Activated T-helper 17 cell treated with anti-CD3 and anti-CD28 coated beads, Interleukin-2, amount 50 U/mL, for 72 hours (primary cell): ENCODE measurements around the gene HBS1L. TPM values are rescaled to one million over a fixed set of nuclear protein-coding genes. Genes with fewer than 3 reads are reported as not detected.
A peak's percentile ranks its signal among the peaks of the same experiment; 100 is the strongest.

ENCODE experiments used
- ATAC-seq: fragments of 150-1000 bp; cut with Tn5 transposase; replicated peaks from 2 replicates; pipeline ENCODE4 v1.10.0; 2021; ENCODE audit warnings: mild to moderate bottlenecking, moderate library complexity
- H3K27ac Mint-ChIP-seq: one replicate; pipeline ENCODE4 v1.8.0; 2022; ENCODE audit warnings: mixed read lengths
- H3K27me3 Mint-ChIP-seq: one replicate; pipeline ENCODE4 v1.8.0; 2022; ENCODE audit warnings: mixed read lengths
- H3K36me3 Mint-ChIP-seq: one replicate; pipeline ENCODE4 v1.8.0; 2022; ENCODE audit warnings: low read depth, mild to moderate bottlenecking, mixed read lengths
- H3K4me1 Mint-ChIP-seq: one replicate; pipeline ENCODE4 v1.8.0; 2022; ENCODE audit warnings: mixed read lengths
- H3K4me3 Mint-ChIP-seq: one replicate; pipeline ENCODE4 v1.8.0; 2022; ENCODE audit warnings: mild to moderate bottlenecking, mixed read lengths
- H3K9me3 Mint-ChIP-seq: one replicate; pipeline ENCODE4 v1.8.0; 2022; ENCODE audit warnings: mixed read lengths
- total RNA-seq, 2 donors: library from RNA; stranded (reverse); gene quantifications; one replicate each; pipeline ENCODE4 v1.2.3, GENCODE V29; 2022

The HBS1L gene
- total RNA-seq, 2 donors from 2014 or later: 149 to 167 TPM

- H3K27me3 Mint-ChIP-seq: no peaks in the 10 kb centered on the region
- peaks cover 52% of the 10 kb centered on the region for H3K4me1 Mint-ChIP-seq
- no peaks in the 10 kb centered on the region for H3K9me3 Mint-ChIP-seq
- ATAC-seq: peak; percentile 4
- H3K4me3 Mint-ChIP-seq: peak overlapping the region; percentile 76
- peaks cover 8% of the 10 kb centered on the region for H3K36me3 Mint-ChIP-seq
- H3K27ac Mint-ChIP-seq: peak overlapping the region; percentile 91
These were observed 32.8 kb upstream of the HBS1L start for GRCh38 chr6:135087403-135087802.

GRCh38 chr6:135086414-135086764, 31.8 kb upstream of the HBS1L start:
- Mint-ChIP-seq H3K27me3 (no peaks in the 10 kb centered on the region), H3K36me3 (peaks cover 8% of the 10 kb centered on the region), H3K4me1 (peaks cover 51% of the 10 kb centered on the region), H3K27ac (peak overlapping the region; percentile 91), H3K9me3 (peaks cover 6% of the 10 kb centered on the region), H3K4me3 (peak overlapping the region; percentile 76)
- peak; percentile 25 for ATAC-seq

GRCh38 chr6:135085700-135086413, 31.2 kb upstream of the HBS1L start:
- Mint-ChIP-seq H3K27me3 (no peaks in the 10 kb centered on the region), H3K9me3 (peaks cover 6% of the 10 kb centered on the region), H3K4me3 (peak overlapping the region; percentile 76), H3K36me3 (peaks cover 8% of the 10 kb centered on the region), H3K27ac (peak overlapping the region; percentile 91), H3K4me1 (peaks cover 48% of the 10 kb centered on the region)
- ATAC-seq: no peak

DNA sequence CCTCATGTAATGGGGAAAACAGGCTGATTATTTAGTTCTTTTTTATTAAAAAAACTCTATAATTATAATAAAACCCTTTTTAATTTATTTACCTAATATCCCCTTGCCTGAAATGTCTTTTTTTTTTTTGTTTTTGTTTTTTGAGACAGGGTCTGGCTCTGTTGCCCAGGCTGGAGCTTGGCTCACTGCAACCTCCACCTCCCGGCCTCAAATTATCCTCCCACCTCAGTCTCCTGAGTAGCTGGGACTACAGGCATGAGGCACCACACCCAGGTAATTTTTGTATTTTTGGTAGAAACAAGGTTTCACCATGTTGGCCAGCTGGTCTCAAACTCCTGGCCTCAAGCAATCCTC, 30.3 kb upstream of the HBS1L start:
- peaks cover 8% of the 10 kb centered on the region for H3K36me3 Mint-ChIP-seq
- no peak overlapping the region for H3K4me3 Mint-ChIP-seq
- ATAC-seq: no peak
- H3K4me1 Mint-ChIP-seq: peaks cover 39% of the 10 kb centered on the region
- no peaks in the 10 kb centered on the region for H3K27me3 Mint-ChIP-seq
- H3K27ac Mint-ChIP-seq: no peak overlapping the region
- H3K9me3 Mint-ChIP-seq: peaks cover 6% of the 10 kb centered on the region

- Mint-ChIP-seq H3K36me3 (peaks cover 8% of the 10 kb centered on the region), H3K27ac (no peak overlapping the region), H3K4me3 (no peak overlapping the region), H3K4me1 (peaks cover 39% of the 10 kb centered on the region), H3K27me3 (no peaks in the 10 kb centered on the region), H3K9me3 (peaks cover 6% of the 10 kb centered on the region)
- no peak for ATAC-seq
These were observed 29.6 kb upstream of the HBS1L start for GRCh38 chr6:135084001-135084915.

DNA sequence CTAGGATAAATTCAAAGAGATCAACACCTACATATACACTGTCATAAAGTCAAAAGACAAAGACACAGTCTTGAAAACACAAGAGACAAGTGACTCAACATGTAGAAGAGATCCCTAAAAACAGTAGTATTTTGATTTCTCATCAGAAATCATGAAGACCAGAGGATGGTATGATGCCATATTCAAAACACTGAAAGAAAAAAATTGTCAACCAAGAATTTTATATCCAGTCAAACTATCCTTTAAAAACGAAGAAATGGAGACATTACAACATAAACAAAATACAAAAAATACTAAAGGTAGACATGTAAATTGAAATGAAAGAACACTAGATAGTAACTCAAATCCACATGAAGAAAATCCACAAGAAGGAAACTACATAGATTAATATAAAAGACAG, 27.3 kb upstream of the HBS1L start:
- Mint-ChIP-seq H3K36me3 (no peaks in the 10 kb centered on the region), H3K4me3 (no peak overlapping the region), H3K4me1 (peaks cover 18% of the 10 kb centered on the region), H3K27me3 (no peaks in the 10 kb centered on the region), H3K9me3 (peaks cover 6% of the 10 kb centered on the region), H3K27ac (no peak overlapping the region)
- ATAC-seq: no peak

- H3K27ac Mint-ChIP-seq: no peak overlapping the region
- H3K9me3 Mint-ChIP-seq: no peaks in the 10 kb centered on the region
- H3K27me3 Mint-ChIP-seq: no peaks in the 10 kb centered on the region
- ATAC-seq: no peak
- H3K4me1 Mint-ChIP-seq: no peaks in the 10 kb centered on the region
- no peak overlapping the region for H3K4me3 Mint-ChIP-seq
- H3K36me3 Mint-ChIP-seq: no peaks in the 10 kb centered on the region
These were observed 20.4 kb upstream of the HBS1L start for GRCh38 chr6:135075018-135075417.

DNA sequence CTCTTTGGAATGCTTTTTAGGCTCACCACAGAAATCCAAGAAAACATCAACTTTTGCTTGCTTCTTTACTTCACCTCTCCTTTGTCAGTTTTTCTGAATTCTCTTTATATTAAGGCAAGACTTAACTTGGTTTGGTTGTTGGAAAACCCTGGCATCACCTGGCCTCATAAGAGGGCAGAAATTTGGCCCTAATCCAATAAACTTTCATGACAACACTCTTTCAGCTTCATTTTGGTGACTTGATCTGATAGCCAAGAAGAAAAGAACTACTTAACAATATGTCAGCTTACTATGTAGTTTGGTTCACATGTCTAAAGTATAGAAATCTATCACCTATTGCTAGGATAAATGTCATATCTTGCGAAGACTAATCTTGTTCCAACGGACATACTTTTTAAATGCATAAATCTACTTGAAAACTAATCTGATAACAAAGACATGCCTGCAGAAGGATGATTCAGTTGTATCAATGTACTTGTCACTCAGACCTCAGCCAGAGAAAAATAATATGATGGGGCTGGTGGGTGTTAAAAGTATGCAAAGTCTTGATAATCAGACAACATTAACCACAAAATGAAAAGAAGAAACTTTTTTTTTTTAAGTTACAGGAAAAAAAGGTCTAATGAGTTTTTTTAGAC, 19.3 kb upstream of the HBS1L start:
- H3K27ac Mint-ChIP-seq: no peak overlapping the region
- no peak for ATAC-seq

DNA sequence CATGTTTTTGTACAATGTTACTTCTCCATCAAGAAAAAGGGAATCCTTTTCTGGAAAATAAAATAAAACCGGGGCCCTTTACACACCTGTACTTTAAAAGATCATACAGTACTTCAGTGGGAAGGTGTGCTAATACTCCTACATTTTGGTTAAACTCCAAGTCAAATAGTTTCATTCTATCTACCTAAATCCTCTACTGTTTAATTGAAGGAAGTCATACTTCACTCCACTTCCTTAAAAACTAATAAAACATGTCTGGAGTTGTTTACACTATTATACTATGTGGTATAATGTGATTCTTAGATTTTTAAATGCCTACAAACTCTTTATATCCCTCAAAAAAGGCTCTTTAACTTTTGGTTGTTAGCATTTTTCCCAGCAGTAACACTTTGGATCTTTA, 18.6 kb upstream of the HBS1L start:
- Mint-ChIP-seq H3K36me3 (no peaks in the 10 kb centered on the region), H3K4me3 (no peak overlapping the region), H3K27me3 (no peaks in the 10 kb centered on the region), H3K9me3 (no peaks in the 10 kb centered on the region), H3K27ac (no peak overlapping the region), H3K4me1 (no peaks in the 10 kb centered on the region)
- ATAC-seq: no peak

More for the DNA sequence above, 19.3 kb upstream of the HBS1L start:
- Mint-ChIP-seq H3K9me3 (no peaks in the 10 kb centered on the region), H3K36me3 (no peaks in the 10 kb centered on the region), H3K27me3 (no peaks in the 10 kb centered on the region), H3K4me1 (no peaks in the 10 kb centered on the region), H3K4me3 (no peak overlapping the region)

DNA sequence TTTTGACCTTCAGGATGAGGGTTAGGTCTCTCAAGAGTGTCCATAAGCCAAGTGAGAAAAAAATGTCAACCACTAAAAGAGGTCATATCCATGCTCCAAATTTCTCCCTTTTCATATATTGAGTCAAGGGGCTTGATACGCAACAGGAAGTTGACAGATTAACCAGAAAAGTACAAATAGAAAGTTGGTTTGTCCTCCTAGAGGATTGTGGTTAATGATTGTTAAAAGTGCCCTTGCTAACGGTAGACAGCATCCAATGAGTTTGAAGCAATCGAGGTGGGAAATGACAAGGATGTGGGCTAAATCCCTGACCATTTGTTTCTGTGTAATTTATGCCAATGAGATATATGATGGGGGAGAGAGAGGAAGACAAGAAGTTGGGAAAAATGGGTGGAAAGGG, 18.1 kb upstream of the HBS1L start:
- no peak overlapping the region for H3K4me3 Mint-ChIP-seq
- H3K4me1 Mint-ChIP-seq: no peaks in the 10 kb centered on the region
- H3K9me3 Mint-ChIP-seq: no peaks in the 10 kb centered on the region

GRCh38 chr6:135071541-135071940, 16.9 kb upstream of the HBS1L start:
- Mint-ChIP-seq H3K9me3 (no peaks in the 10 kb centered on the region), H3K27me3 (no peaks in the 10 kb centered on the region), H3K4me3 (no peak overlapping the region), H3K36me3 (no peaks in the 10 kb centered on the region), H3K27ac (no peak overlapping the region), H3K4me1 (peaks cover 5% of the 10 kb centered on the region)
- ATAC-seq: no peak

More for the DNA sequence above, 18.1 kb upstream of the HBS1L start:
- Mint-ChIP-seq H3K27ac (no peak overlapping the region), H3K27me3 (no peaks in the 10 kb centered on the region), H3K36me3 (no peaks in the 10 kb centered on the region)
- ATAC-seq: no peak

DNA sequence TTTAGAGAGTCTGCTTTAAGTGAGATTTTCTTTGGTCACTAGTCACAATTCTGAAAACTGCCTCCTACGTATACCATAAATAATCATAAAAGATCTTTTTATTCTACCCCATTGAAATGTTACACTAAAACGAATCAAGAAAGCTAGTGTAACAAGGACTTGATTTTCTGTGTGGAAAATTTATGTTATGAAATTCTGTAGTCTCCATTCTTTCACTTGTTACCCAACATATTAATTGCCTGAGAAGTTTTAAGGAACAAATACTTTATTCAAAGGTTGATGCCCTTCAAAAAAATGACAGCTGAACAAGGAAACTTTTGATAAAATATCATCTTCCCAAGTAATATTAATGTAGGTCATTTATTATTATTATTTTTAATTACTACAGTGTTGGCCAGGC, 13.3 kb upstream of the HBS1L start:
- H3K4me1 Mint-ChIP-seq: peaks cover 5% of the 10 kb centered on the region
- no peaks in the 10 kb centered on the region for H3K9me3 Mint-ChIP-seq
- no peaks in the 10 kb centered on the region for H3K36me3 Mint-ChIP-seq
- no peak overlapping the region for H3K4me3 Mint-ChIP-seq
- no peak for ATAC-seq
- no peak overlapping the region for H3K27ac Mint-ChIP-seq
- H3K27me3 Mint-ChIP-seq: no peaks in the 10 kb centered on the region

DNA sequence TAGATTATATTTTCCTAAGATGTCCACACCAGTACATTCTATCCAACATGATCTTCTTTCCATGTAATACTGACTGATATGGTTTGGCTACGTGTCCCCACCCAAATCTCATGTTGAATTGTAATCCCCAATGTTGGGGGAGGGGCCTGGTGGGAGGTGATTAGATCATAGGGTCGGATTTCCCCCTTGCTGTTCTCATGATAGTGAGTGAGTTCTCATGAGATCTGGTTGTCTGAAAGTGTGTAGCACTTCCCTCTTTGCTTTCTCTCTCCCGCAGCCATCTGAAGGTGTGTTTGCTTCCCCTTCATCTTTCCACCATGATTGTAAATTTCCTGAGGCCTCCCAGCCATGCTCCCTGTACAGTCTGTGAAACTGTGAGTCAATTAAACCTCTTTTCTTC, 12.2 kb upstream of the HBS1L start:
- no peaks in the 10 kb centered on the region for H3K9me3 Mint-ChIP-seq
- H3K4me1 Mint-ChIP-seq: peaks cover 5% of the 10 kb centered on the region
- no peak overlapping the region for H3K4me3 Mint-ChIP-seq
- no peak for ATAC-seq
- H3K27me3 Mint-ChIP-seq: no peaks in the 10 kb centered on the region
- H3K27ac Mint-ChIP-seq: no peak overlapping the region
- no peaks in the 10 kb centered on the region for H3K36me3 Mint-ChIP-seq

GRCh38 chr6:135066397-135066796, 11.8 kb upstream of the HBS1L start:
- no peaks in the 10 kb centered on the region for H3K36me3 Mint-ChIP-seq
- no peak overlapping the region for H3K4me3 Mint-ChIP-seq
- peaks cover 5% of the 10 kb centered on the region for H3K4me1 Mint-ChIP-seq
- no peak overlapping the region for H3K27ac Mint-ChIP-seq
- no peak for ATAC-seq
- H3K27me3 Mint-ChIP-seq: no peaks in the 10 kb centered on the region
- H3K9me3 Mint-ChIP-seq: no peaks in the 10 kb centered on the region

- Mint-ChIP-seq H3K9me3 (no peaks in the 10 kb centered on the region), H3K4me1 (peaks cover 5% of the 10 kb centered on the region), H3K27ac (no peak overlapping the region), H3K27me3 (no peaks in the 10 kb centered on the region), H3K4me3 (no peak overlapping the region), H3K36me3 (no peaks in the 10 kb centered on the region)
- ATAC-seq: no peak
These were observed 10.0 kb upstream of the HBS1L start for GRCh38 chr6:135064586-135064985.
